HEK293 (cell line): ENCODE measurements around the gene RALA.

Experiments used
- CTCF ChIA-PET: fragments of 350-600 bp; formaldehyde crosslinking; extraction: SDS; loops from one replicate; lab custom pipeline; 2021; ENCODE audit warnings: antibody characterized with exemption; lab: Yijun Ruan, JAX
- POLR2A ChIA-PET: fragments of 300-600 bp; formaldehyde crosslinking; extraction: SDS; loops from one replicate; lab custom pipeline; 2020; ENCODE audit warnings: antibody characterized with exemption, inconsistent platforms; lab: Yijun Ruan, JAX
- H3K27ac ChIP-seq: fragments of 200-500 bp; sonication (Bioruptor generic); 2 replicates; pipeline ENCODE4 v1.5.1; 2014; ENCODE audit warnings: low read depth, low read length, control low read depth, inconsistent platforms; ENCODE audit errors: extremely low read depth
- H3K36me3 ChIP-seq, 2 experiments: fragments of 200-500 bp in 1 of 2; sonication (Bioruptor generic) in 1 of 2; 1 replicate in 1 of 2; 2 replicates in 1 of 2; pipeline ENCODE4 v1.5.1; 2014 to 2017; ENCODE audit warnings: inconsistent platforms in 2 of 2, low read length in 2 of 2; ENCODE audit not compliant: control insufficient read depth in 2 of 2, insufficient read depth in 1 of 2
- H3K4me1 ChIP-seq: fragments of 200-500 bp; sonication (Bioruptor generic); 2 replicates; pipeline ENCODE4 v1.5.1; 2014; ENCODE audit warnings: mild to moderate bottlenecking, low read length, inconsistent platforms; ENCODE audit not compliant: control insufficient read depth, insufficient read depth
- H3K4me3 ChIP-seq: 2 replicates; pipeline ENCODE4 v1.5.1; 2011; ENCODE audit warnings: low read depth, mild to moderate bottlenecking, control low read depth, low read length, moderate library complexity
- H3K9me3 ChIP-seq: fragments of 200-500 bp; sonication (Bioruptor generic); 2 replicates; pipeline ENCODE4 v1.5.1; 2014; ENCODE audit warnings: low read depth, low read length, inconsistent platforms; ENCODE audit not compliant: control insufficient read depth, insufficient read depth
- INSM2 ChIP-seq: fragments of 450-650 bp; formaldehyde crosslinking; IDR thresholded peaks from 2 replicates; pipeline ENCODE4 v1.5.1; 2016; ENCODE audit warnings: missing biosample characterization, missing genetic modification characterization
- KLF1 ChIP-seq: fragments of 450-650 bp; formaldehyde crosslinking; IDR thresholded peaks from 2 replicates; pipeline ENCODE4 v1.5.1; 2016; ENCODE audit warnings: missing biosample characterization, missing genetic modification characterization
- SP7 ChIP-seq: fragments of 450-650 bp; formaldehyde crosslinking; IDR thresholded peaks from 2 replicates; pipeline ENCODE4 v1.5.1; 2016; ENCODE audit warnings: missing biosample characterization, missing genetic modification characterization
- TRIM28 ChIP-seq: IDR thresholded peaks from 2 replicates; pipeline ENCODE4 v1.6.1; 2011; ENCODE audit warnings: low read length, control low read depth, borderline replicate concordance
- ZBTB21 ChIP-seq: fragments of 450-650 bp; formaldehyde crosslinking; IDR thresholded peaks from 2 replicates; pipeline ENCODE4 v1.5.1; 2017; ENCODE audit warnings: missing biosample characterization, missing genetic modification characterization
- ZBTB7A ChIP-seq: fragments of 450-650 bp; formaldehyde crosslinking; IDR thresholded peaks from 2 replicates; pipeline ENCODE4 v1.5.1; 2016; ENCODE audit warnings: low read depth, missing biosample characterization, missing genetic modification characterization
- ZFHX2 ChIP-seq: fragments of 450-650 bp; formaldehyde crosslinking; conservative IDR thresholded peaks from 2 replicates; pipeline ENCODE4 v1.5.1; 2016; ENCODE audit warnings: missing biosample characterization, missing genetic modification characterization
- ZNF112 ChIP-seq: fragments of 450-650 bp; formaldehyde crosslinking; IDR thresholded peaks from 2 replicates; pipeline ENCODE4 v1.5.0; 2017; ENCODE audit warnings: missing biosample characterization, missing genetic modification characterization
- ZNF114 ChIP-seq: fragments of 450-650 bp; formaldehyde crosslinking; IDR thresholded peaks from 2 replicates; pipeline ENCODE4 v1.5.0; 2017; ENCODE audit warnings: missing biosample characterization, missing genetic modification characterization
- ZNF121 ChIP-seq: fragments of 450-650 bp; formaldehyde crosslinking; IDR thresholded peaks from 2 replicates; pipeline ENCODE4 v1.5.1; 2016; ENCODE audit warnings: missing biosample characterization, missing genetic modification characterization
- ZNF146 ChIP-seq: fragments of 450-650 bp; formaldehyde crosslinking; IDR thresholded peaks from 2 replicates; pipeline ENCODE4 v1.5.1; 2016; ENCODE audit warnings: missing biosample characterization, missing genetic modification characterization
- ZNF169 ChIP-seq: fragments of 450-650 bp; formaldehyde crosslinking; IDR thresholded peaks from 2 replicates; pipeline ENCODE4 v1.5.1; 2016; ENCODE audit warnings: missing biosample characterization, missing genetic modification characterization
- ZNF391 ChIP-seq: fragments of 450-650 bp; formaldehyde crosslinking; IDR thresholded peaks from 2 replicates; pipeline ENCODE4 v1.5.1; 2016; ENCODE audit warnings: low read depth, missing biosample characterization, missing genetic modification characterization, borderline replicate concordance
- ZNF416 ChIP-seq: fragments of 450-650 bp; formaldehyde crosslinking; IDR thresholded peaks from 2 replicates; pipeline ENCODE4 v1.5.1; 2016; ENCODE audit warnings: missing biosample characterization, missing genetic modification characterization
- ZNF521 ChIP-seq: fragments of 450-650 bp; formaldehyde crosslinking; IDR thresholded peaks from 2 replicates; pipeline ENCODE4 v1.5.1; 2017; ENCODE audit warnings: missing biosample characterization, mild to moderate bottlenecking, missing genetic modification characterization
- ZNF600 ChIP-seq: fragments of 450-650 bp; formaldehyde crosslinking; IDR thresholded peaks from 2 replicates; pipeline ENCODE4 v1.5.1; 2016; ENCODE audit warnings: missing biosample characterization, missing genetic modification characterization
- ZNF677 ChIP-seq: fragments of 450-650 bp; IDR thresholded peaks from 2 replicates; pipeline ENCODE4 v1.5.0; 2018; ENCODE audit warnings: missing biosample characterization, mild to moderate bottlenecking, missing genetic modification characterization, moderate library complexity
- TF ChIP-seq, protein P1 (sequence below): fragments of 450-650 bp; formaldehyde crosslinking; optimal IDR thresholded peaks from 2 replicates; pipeline ENCODE3; 2016; ENCODE audit warnings: missing biosample characterization, mild to moderate bottlenecking, missing genetic modification characterization
- TF ChIP-seq, protein P2 (sequence below): fragments of 450-650 bp; formaldehyde crosslinking; IDR thresholded peaks from 2 replicates; pipeline ENCODE4 v1.5.1; 2016; ENCODE audit warnings: missing biosample characterization, missing genetic modification characterization
- TF ChIP-seq, protein P3 (sequence below): fragments of 450-650 bp; formaldehyde crosslinking; IDR thresholded peaks from 2 replicates; pipeline ENCODE4 v1.5.1; 2016; ENCODE audit warnings: missing biosample characterization, missing genetic modification characterization
- TF ChIP-seq, protein P4 (sequence below): fragments of 450-650 bp; formaldehyde crosslinking; IDR thresholded peaks from 2 replicates; pipeline ENCODE4 v1.5.1; 2017; ENCODE audit warnings: missing biosample characterization, missing genetic modification characterization

RALA gene

GRCh38 chr7:39721919-39722597, 98.7 kb downstream of the RALA start (continued):
- no peak for TF ChIP-seq ZNF121 (tag by site-specific recombination)
- TF ChIP-seq, all 188 proteins: peak for 0

DNA sequence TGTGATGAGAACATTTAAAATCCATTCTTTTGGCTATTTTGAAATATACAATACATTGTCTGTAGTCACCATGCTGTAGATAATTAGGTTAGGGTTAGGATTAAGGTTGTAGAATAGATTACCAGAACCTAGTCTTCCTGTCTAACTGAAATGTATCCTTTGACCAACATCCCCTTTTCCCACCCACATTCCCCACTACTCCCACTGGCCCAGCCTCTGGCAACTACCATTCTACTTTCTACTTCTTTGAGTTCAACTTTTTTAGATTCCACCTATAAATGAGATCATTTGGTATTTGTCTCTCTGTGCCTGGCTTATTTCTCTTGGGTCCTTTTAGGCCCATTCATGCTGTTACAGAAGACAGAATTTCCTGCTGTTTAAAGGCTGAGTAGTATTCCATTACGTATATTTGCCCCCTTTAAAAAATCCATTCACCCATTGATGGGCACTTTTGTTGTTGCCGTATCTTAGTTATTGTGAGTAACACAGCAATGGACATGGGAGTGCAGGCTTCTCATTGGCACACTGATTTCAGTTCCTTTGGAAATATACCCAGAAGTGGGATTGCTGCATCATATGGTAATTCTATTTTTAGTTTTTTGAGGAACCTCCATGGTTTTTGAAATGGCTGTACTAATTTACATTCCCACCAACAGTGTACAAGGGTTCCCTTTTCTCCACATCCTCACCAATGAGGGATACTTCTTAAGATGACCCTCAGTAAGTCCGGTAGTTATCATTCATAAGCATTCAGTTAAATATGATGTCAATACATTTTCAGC, 104.0 kb downstream of the RALA start:
- H3K4me1 ChIP-seq, result no peaks in the 10 kb centered on the region
- H3K36me3 ChIP-seq, result no peaks in the 10 kb centered on the region
- TF ChIP-seq, protein P1, sequence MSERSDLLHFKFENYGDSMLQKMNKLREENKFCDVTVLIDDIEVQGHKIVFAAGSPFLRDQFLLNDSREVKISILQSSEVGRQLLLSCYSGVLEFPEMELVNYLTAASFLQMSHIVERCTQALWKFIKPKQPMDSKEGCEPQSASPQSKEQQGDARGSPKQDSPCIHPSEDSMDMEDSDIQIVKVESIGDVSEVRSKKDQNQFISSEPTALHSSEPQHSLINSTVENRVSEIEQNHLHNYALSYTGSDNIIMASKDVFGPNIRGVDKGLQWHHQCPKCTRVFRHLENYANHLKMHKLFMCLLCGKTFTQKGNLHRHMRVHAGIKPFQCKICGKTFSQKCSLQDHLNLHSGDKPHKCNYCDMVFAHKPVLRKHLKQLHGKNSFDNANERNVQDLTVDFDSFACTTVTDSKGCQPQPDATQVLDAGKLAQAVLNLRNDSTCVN (tag by site-specific recombination), result no peak
- no peak for TF ChIP-seq ZNF391 (tag by site-specific recombination)
- TF ChIP-seq ZBTB7A (tag by site-specific recombination), result no peak
- TF ChIP-seq, protein P2, sequence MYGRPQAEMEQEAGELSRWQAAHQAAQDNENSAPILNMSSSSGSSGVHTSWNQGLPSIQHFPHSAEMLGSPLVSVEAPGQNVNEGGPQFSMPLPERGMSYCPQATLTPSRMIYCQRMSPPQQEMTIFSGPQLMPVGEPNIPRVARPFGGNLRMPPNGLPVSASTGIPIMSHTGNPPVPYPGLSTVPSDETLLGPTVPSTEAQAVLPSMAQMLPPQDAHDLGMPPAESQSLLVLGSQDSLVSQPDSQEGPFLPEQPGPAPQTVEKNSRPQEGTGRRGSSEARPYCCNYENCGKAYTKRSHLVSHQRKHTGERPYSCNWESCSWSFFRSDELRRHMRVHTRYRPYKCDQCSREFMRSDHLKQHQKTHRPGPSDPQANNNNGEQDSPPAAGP (tag by site-specific recombination), result no peak
- TF ChIP-seq, protein P3, sequence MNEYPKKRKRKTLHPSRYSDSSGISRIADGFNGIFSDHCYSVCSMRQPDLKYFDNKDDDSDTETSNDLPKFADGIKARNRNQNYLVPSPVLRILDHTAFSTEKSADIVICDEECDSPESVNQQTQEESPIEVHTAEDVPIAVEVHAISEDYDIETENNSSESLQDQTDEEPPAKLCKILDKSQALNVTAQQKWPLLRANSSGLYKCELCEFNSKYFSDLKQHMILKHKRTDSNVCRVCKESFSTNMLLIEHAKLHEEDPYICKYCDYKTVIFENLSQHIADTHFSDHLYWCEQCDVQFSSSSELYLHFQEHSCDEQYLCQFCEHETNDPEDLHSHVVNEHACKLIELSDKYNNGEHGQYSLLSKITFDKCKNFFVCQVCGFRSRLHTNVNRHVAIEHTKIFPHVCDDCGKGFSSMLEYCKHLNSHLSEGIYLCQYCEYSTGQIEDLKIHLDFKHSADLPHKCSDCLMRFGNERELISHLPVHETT (tag by site-specific recombination), result no peak
- no peak for TF ChIP-seq ZNF114 (tag by site-specific recombination)
- TF ChIP-seq ZFHX2 (tag by site-specific recombination), result no peak
- no peak for TF ChIP-seq KLF1 (tag by site-specific recombination)
- TF ChIP-seq ZNF146 (tag by site-specific recombination), result no peak
- TF ChIP-seq ZNF677 (tag by site-specific recombination), result no peak
- no peak for TF ChIP-seq INSM2 (tag by site-specific recombination)
- TF ChIP-seq, protein P4, sequence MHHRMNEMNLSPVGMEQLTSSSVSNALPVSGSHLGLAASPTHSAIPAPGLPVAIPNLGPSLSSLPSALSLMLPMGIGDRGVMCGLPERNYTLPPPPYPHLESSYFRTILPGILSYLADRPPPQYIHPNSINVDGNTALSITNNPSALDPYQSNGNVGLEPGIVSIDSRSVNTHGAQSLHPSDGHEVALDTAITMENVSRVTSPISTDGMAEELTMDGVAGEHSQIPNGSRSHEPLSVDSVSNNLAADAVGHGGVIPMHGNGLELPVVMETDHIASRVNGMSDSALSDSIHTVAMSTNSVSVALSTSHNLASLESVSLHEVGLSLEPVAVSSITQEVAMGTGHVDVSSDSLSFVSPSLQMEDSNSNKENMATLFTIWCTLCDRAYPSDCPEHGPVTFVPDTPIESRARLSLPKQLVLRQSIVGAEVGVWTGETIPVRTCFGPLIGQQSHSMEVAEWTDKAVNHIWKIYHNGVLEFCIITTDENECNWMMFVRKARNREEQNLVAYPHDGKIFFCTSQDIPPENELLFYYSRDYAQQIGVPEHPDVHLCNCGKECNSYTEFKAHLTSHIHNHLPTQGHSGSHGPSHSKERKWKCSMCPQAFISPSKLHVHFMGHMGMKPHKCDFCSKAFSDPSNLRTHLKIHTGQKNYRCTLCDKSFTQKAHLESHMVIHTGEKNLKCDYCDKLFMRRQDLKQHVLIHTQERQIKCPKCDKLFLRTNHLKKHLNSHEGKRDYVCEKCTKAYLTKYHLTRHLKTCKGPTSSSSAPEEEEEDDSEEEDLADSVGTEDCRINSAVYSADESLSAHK (tag by site-specific recombination), result no peak
- TF ChIP-seq TRIM28, result no peak
- no peak for TF ChIP-seq ZNF416 (tag by site-specific recombination)
- no peak for TF ChIP-seq ZNF600 (tag by site-specific recombination)
- no peak for TF ChIP-seq ZNF521 (tag by site-specific recombination)
- no peak for TF ChIP-seq ZNF169 (tag by site-specific recombination)
- no peak for TF ChIP-seq ZNF112
- TF ChIP-seq ZBTB21 (tag by site-specific recombination), result no peak
- TF ChIP-seq SP7 (tag by site-specific recombination), result no peak
- ChIA-PET POLR2A (no interaction called here), CTCF (interaction anchor here (0.6 kb wide), 1 partner anchor 19 kb away, joined by 3 read pairs; no protein-coding TSS in a partner anchor)
- no peak overlapping the region for H3K4me3 ChIP-seq
- H3K27ac ChIP-seq, result no peak overlapping the region
- no peaks in the 10 kb centered on the region for H3K9me3 ChIP-seq
